Stimulated activated CD4-positive, alpha-beta T cell treated with anti-CD3 and anti-CD28 coated beads, Interleukin-2, amount 100 ng/mL, for 48 hours (primary cell): ENCODE measurements around the gene GRK5.

Source experiments
- DNase-seq, 2 donors: peaks; one replicate each; pipeline ENCODE4 v3.0.0-alpha.2; 2020

The GRK5 gene

DNA sequence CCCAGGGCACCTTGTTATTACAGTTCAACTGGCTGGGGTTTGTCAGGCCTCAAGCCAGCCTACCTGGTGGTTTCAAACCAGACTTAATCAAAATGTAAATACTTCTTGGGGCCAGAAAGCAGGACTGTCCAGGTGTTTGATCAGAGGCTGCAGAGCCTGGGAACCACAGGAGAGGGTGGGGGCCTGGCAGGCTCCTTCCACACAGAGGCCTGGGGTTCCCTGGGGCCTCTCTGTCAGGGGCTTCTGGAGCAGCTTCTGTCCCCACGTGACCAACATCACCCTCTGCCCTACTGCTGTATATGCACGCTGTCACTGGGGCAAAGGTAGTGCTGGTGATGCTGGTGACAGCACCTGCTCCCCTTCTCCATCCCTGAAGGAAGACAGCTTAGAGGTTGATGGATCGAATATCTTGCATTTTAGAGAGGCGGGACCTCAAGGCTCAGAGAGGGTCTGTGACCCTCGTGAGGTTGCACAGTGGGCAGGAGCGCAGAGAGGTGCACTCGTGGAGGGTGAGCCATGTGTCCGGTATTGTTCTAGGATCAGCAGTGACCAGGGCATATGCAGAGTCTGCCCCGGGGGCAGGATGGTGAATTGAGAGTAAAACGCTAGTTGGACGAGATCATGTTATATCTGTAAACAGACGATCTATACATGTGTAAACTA is 95.4 kb downstream of the GRK5 start:
- DNase-seq: no peak

DNA sequence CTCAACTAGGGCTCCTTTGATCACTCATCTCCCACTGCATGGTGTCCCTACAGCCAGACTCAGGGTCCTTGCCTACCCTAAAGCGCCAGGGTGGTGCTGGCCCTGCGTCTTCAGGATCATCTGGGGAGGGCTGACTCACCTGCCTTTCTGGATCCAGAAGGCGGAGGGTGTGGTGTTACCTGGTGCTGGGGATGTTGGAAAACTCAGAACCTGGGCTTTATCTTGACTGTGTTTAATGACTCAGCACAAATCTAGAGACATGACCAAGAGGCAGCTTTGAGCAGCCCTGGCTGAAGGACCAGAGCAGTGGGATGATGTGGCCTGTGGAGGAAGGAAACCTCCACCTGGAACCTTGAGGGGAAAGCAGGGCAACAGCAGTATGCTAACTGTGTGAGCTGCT is 96.5 kb downstream of the GRK5 start:
- DNase-seq: no peak

DNA sequence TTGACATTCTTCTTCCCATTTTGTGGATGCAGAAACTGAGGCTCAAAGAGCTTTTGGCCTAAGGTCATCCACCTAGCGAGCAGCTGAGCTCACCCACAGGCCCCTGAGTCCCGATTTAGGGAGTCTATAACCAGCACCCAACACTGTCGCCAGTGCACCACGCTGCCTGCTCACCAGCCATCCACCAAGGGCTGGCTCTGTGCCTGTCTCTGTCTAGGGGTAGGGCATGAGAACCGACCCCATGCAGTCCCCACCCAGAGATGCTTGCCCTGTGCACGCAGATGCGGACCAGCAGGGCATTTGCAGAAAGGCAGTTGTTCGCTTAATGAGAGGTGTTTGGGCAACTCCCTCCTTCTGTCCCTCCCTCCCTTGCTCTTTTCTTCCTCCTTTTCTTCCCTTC is 97.2 kb downstream of the GRK5 start:
- DNase-seq: no peak

DNA sequence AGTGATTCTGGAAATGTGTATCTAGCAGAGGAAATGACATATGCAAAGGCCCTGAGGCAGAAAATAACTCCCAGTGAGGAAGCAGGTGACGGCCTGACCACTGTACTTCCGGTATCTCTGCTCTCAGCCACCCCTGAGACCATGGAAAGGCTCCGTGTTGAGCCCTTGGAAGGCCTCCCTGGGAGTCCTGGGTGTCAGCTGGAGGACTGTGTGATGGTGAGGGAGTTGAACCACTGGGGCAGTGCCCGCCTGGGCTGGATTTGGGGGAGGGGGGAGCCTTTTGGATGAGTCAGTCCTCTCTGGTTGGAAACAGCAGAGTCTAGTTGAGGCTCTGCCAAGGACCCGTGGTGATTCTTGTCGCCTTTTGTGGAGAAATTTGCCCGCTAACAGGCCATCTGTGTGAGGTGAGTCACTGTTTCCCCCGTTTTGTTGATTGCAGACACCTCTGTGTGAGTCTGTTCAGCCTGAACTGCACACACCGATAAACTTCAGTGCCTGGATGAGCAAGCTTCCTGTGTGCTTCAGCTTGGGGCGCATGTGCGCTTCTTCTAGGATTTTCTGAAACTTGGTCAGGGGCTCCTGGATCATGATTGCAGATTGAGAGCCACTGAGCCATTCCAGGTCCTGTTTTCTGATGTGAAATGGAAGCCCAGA is 98.6 kb downstream of the GRK5 start:
- peak; percentile 70 to 77 for DNase-seq

DNA sequence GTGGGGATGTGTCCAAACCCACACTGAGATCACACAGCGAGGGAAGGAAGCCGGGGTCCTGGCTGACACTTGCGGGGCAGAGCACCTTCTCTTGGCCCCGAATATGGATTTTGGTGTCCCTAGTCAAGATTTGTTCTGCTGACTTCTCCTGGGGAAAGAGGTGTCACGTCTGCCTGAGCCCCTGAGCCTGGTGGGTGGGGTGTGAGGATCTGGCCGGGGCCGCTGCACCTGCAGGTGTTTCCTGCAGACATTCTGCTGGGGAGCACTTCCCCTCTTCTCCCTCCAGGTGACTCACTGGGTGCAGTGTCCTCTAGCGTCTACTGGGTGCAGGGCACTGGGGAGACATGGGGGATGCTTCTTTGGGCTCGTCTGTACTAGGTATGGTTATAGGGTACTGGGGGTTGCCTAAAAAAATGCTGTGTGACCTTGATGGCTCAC is 99.2 kb downstream of the GRK5 start:
- DNase-seq: peak; percentile 41 to 45

DNA sequence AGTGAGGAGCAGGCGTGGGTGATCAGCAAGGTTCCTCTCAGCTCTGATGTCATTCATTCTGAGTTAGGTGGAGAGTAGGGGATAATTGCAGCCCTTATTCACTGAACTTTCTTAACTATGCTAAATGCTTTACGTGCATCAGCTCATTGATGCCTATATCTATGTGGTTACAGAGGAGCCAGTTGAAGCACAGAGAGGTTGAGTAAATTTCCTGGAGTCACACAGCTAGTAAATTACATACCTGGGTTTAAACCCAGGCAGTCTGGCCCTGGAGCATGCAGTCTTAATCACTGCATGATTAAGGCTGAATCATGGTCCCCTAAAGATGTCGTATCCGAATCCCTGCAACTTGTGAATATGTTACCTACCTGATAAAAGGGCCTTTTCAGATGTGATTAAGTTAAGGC is 99.6 kb downstream of the GRK5 start:
- DNase-seq: no peak

DNA sequence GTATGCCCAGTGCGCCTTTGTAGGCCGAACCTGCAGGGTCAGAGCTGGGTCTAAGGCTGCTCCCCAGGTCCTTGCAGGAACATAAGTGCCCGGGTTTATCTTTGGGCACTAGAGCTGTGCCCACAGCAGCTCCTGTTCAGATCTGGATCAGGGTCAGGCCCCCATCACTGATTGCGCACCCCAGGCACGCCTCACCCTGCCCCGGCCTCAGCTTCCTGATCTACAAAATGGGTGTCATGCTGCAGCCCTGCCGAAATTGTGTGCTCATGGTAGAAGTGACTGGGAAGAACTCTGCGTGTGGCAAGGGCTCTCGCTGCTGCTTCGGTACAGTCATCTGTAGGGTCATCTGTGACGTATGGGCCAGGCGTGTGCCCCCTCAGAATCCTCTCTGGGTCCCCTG is 100.7 kb downstream of the GRK5 start:
- DNase-seq: no peak

DNA sequence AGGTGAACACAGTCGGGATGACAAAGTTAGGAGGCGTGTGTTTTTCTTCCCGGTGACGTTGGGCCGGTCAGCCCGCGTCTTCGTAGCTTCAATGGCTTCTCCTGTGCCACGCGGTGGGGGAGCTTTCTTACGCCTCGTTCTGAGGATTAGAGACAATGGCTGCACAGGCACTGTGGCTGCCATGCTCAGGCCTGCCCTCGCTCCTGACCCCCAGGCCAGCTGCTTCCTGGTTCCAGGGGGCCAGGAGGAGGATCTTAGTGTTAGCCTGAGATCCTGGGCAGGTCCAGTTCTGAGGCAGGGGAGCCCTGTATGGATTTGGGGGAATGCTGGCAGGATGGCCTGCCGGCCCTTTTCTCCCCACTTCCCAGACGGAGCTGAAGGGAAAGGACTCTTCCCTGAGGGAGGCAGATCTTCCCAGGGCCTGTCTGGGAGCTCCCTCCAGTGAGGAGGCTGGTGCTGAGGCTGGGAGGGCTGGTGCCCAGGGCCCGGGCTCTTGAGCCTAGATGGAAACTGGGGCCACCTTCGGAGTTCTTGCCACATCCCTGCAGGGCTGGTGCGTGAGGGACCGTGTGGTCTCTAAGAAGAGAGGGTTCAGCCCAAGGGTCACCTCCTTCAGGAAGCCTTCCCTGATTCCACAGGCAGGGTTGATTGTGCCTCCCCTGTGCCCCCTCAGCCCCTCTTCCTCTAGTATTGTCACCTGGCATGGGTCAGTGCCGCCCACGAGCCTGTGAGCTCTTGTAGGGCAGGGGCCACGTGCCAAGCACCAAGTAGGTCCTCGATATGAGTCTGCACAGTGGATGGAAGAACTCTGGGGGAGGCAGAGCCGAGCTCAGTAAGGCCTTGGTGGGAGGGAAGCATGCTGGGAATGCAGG is 101.4 kb downstream of the GRK5 start:
- DNase-seq: no peak

DNA sequence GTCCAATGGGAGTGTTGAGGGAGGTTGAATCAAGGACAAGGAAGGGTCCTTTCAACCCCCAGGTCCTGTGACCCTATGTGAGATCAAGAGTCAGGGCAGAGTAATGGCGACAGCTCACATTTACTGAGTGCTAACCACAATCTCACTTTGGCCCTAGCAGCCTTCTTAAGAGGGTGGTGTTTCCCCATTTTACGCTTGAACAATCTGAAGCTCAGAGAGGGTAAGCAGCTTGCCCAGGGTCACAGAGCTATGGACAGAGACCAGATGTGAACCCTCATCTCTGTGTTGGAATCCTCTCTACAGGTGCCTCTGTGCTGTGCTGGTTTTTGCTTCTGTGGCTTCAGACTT is 102.0 kb downstream of the GRK5 start:
- no peak for DNase-seq

DNA sequence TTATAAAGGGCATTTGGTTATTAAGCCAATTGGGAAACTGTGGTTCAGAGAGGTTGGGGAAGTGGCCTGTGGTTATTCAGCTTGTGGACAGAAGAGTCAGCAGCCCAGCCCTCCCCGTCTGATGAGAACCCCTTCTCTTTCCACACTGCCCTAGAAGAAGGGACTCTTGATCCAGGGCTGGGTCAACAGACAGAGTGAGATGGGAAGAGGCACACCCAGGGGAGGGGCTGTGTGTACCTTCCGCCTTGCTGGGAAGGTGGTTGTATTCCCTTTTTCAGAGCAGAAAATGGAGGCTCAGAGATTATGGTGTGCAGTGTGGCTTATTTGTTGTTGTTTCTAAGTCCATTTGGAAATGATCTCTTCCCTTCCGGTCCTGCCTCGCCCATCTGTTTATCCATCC is 103.4 kb downstream of the GRK5 start:
- DNase-seq: no peak

DNA sequence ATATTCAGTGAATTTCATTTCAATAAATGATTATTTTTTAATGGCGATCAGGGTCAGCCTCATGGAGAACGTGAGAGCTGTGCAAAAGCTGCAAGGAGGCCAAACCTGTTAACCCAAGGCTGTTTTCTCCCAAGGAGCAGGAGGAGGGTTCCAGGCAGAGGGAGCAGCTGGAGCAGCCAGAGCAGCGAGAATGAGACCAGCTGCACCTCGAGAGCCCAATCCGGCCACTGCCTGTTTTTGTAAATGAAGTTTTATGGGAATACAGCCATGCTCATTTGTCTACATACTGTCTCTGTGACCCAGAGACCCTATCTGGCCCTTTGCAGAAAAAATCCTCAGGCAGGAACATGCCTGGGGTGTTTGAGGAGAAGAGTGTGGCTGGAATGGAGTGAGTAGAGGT is 104.9 kb downstream of the GRK5 start:
- no peak for DNase-seq

DNA sequence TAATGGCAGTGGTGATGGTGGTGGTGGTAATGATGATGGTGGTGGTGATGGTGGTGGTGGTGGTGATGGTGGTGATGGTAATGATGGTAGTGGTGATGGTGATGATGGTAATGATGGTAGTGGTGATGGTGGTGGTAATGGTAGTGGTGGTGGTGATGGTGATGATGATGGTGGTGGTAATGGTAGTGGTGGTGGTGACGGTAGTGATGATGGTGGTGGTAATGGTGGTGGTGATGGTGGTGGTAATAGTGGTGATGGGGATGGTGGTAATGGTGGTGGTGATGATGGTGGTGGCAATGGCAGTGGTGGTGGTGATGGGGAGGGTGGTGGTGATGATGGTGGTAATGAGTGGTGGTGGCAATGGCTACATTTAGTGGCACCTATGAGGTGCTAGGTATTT is 105.7 kb downstream of the GRK5 start:
- no peak for DNase-seq

DNA sequence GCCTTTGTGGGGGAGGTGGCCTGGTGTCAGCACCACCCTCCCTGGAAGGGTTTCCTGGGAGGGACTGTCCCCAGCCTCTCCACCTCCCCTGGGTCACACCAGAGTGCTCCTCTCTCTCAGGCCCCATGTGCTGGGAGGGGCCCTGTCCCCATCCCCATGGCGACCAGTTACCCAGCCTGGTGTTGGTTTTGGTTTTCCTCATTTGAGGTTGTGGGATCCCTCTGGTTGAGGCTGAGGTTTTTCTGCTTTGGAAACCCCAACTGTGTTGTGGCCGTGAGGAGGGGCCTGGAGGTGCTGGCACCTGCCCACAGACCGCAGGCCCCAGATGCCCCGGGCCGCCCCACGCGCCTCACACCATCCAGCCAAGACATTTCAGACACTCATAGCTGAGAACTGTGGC is 106.3 kb downstream of the GRK5 start:
- peak; percentile 55 for DNase-seq

DNA sequence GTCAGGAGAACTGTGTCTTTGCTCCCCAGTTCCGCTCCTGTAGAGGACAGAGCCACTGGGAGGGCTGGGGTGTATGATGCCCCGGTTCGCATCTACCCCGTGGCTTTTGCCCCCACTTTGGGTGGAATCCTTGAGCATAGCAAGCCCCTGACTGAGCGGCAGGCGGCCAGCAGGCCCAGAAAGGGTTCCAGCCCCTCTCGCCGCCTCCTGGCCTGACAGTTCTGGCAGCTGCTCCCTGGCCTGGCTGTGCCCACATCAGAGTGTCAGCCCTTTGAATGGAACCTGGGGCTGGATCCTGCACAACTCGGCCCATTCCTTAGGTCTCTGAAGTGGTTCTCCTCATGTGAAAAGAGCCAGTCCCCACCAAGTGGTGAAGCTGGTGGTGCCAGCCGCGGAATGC is 106.7 kb downstream of the GRK5 start:
- DNase-seq: no peak

DNA sequence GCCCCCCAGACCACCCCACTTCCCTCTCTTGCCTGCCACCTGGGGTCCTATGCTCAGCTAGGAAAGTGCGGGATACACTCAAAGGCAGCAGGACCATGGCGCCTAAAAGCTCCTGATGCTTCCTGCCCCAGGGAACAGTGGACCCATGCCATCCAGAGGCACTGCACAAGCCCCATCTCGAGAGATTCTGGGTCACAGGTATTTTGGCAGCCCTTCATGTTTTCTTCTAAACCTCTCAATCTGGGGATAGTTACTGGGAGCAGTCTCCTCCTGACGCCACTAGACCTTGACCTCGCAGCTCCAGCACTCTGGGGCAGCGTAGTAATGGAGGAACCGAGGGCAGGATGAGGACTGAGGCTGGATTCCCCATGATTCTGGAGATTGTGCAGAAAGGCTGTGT is 107.1 kb downstream of the GRK5 start:
- no peak for DNase-seq

DNA sequence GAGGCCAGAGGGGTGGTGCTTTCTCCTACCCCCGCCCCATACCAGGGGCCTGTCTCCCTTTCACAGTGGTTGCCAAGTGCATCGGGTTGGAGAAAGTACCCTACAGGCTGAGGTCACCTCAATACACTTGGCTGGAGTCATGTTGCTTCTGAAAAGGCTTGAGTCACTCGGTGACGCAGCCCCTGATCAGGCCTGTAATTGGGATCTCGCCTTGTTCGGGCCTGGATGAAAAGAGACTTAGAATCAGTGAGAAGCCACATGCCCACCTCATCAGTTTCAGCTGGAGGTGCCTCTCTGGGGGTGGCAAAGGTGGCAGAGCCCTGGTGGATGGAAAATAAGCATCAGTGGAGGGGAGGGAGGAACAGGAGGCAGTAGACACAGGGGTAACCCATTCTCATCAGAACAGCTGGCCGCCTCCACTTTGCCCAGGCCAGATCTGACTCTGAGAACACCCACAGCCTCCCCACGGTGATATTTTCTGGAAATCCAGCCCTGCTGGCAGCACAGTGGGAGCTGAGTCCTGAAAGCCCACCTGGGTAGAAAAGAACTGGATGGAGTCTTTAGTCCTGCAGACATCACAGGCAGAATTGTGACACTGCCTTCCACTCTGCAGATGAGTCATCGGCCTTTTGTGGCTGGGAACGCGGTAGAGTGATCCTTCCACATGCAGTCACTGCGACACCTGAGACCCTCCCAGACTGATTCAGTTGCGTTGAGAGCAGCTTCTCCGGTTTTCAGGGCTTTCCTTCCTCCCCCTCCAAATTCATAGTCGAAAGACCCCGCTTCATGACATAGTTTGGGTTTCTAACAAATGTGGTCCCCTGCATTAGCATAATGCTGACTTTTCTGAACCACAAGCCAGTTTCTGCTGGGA is 108.0 kb downstream of the GRK5 start:
- DNase-seq: peak; percentile 55 to 62

DNA sequence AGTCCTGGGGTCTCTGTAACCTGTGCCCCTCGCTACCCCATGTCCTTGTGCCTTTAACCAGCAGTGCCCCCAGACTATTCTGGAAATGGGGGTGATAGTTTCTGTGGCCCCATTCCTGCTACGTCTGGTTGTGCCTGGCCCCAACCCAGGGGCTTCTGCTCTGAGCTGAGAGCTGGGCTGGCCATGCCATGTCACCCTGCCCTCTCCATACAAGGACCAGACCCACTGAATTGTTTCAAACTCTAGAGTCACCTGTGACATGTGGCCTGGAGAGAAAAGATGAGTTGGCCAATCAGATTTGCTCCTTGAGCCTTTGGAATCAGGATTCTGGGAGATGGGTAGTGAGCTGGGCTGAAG is 108.6 kb downstream of the GRK5 start:
- DNase-seq: no peak

DNA sequence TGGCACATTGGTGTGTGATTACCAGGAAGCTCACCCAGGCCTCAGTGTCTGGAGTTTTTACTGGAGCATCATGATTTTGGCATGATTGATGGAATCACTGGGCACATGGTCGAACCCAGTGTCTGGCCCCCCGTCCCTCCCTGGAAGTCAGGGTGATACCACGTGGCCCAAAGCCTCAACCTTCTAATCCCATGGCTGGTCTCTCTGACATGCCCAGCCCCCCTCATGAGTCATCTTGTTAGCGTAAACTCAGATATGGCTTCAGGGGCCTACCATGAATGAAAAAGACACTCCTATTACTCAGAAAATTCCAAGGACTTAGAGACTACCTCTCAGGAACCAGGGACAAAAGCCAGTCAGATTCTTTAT is 109.3 kb downstream of the GRK5 start:
- DNase-seq: no peak

DNA sequence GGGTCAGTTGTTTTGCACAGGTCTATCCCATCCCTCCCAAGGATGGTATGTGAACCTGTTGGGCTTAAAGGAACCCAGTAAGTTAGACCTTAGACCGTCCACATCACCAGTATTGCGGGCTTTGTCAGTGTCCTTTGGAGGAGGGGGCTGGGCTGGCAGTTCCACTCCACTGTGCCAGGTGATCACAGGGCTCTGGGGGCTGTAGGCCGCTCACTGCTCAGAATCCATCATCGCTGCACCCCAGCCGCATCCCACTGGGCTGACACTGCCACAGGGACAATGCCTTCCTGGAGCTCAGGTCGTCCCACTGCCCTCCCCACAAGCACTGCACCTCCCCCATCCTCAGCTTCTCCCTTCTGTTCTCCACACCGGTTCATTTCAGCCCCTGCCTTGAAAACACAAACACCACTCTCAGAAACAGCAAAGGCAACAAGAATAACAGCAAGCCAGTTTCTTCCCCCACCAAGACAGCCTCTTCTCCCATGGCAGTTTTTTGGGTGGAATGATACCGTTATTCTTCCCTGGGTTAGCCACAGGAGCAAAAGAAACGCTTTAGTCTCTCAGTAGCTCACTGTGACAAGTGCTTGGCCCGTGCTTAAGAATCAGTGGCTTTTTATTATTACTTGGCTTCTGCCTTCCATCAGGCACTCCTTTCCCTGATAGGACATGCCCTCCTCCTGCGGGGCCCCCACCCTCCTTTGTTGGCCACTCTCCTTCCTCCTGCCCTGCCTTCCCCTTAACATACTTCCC is 111.2 kb downstream of the GRK5 start:
- no peak for DNase-seq

DNA sequence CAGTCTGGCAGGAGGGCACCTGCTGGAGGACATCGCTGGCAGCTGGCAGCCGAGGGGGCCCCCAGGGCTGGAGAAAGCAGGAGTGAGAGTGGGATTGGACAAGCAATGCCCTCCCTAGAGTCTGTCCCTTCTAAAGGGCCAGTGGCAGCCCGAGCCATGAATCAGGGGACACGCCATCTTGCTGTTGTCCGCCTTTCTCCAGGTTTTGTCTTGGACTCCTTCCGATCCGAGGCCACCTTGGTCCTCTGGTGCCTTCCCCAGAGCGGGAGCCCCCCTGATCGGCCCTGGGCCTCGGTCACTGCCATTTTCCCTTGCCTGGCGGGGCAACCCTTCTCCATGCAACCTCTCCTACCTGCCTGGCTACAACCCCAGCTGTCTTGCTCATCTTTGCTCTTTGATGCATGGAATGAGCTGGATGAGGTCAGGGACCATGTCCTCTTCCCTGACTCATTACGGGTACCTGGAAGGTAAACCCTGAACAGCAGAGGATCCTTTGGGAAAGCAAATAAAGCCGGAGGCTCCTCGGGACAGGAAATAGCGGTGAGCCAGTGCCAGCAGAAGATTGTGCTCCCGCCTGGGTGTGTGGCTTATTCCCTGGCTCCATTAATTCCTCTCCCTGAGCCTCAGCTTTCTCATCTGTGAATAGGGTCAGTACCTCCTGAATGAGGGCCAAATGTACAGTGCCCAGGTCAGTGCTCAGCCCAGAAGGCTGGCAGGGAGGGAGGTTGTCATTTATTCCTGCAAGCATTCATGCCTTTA is 112.0 kb downstream of the GRK5 start:
- DNase-seq: no peak

DNA sequence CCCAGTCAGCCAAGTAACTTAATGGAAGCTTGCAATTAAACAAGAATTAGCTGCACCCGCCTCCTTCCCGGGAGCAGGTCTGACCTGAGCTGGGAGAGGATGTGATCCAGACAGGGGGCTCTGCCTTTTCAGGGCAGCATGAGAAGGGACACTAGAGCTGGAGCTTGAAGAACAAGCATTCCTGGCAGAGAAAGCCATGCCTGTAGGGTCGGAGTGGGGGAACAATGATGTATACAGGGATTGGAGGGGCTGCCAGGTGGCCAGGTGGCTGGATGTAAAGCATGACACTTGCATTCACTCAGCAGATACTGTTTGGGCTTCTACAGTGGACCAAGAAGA is 112.5 kb downstream of the GRK5 start:
- DNase-seq: no peak

DNA sequence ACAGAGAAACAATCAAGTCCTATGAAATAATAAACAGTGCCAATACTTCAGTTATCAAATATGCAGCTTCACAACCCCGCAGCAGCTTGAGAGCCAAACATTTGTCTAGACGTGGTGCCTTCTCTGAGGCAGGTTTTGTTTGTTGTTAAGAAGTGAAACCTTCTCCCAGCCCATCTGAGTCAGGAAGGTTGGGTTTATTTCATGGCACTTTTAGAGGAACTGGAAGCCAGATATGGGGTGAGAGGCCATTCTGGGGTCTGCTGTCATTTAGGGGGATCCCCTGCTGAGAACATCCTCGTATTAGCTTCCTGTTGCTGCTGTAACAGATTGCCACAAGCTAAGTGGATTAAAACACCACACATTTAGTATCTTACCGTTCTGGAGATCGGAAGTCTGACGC is 113.6 kb downstream of the GRK5 start:
- no peak for DNase-seq
